GM13976 (cell line): ENCODE results near the gene USP26.
"Not testable (repeated sequence)": the region's sequence is repeated elsewhere in the genome, so short reads cannot be mapped to it uniquely, and the experiment has no call there.

ENCODE experiments used
- DNase-seq: peaks from one replicate; pipeline ENCODE4 v3.0.0; 2012; ENCODE audit warnings: low spot score
- CTCF ChIP-seq: IDR thresholded peaks from 2 replicates; pipeline ENCODE4 v1.5.1; 2012; ENCODE audit warnings: borderline replicate concordance, mild to moderate bottlenecking; ENCODE audit not compliant: insufficient read depth; ENCODE audit errors: extremely low read depth, missing control alignments, control extremely low read depth
- in situ Hi-C: fragments of 300-500 bp; cut with MboI; formaldehyde crosslinking; loops from one replicate; pipeline ENCODE4 v1.12.0; 2022; ENCODE audit warnings: low sequenced_read_pairs, mixed read lengths, inconsistent platforms; ENCODE audit not compliant: unreplicated experiment

USP26 gene

GRCh38 chrX:133085785-133086184 is 11.1 kb downstream of the USP26 start:
- TF ChIP-seq CTCF: no peak
- no peak for DNase-seq
- in situ Hi-C loops: no loop called here

- in situ Hi-C loops, DNase-seq: not testable (repeated sequence)
Measured at GRCh38 chrX:133085056-133085455, 11.9 kb downstream of the USP26 start.

- in situ Hi-C loops: no loop called here
- no peak for DNase-seq
- no peak for TF ChIP-seq CTCF
Measured at GRCh38 chrX:133083899-133084298, 13.0 kb downstream of the USP26 start.

- in situ Hi-C loops: no loop called here
- no peak for DNase-seq
- no peak for TF ChIP-seq CTCF
Measured at GRCh38 chrX:133081990-133082389, 14.9 kb downstream of the USP26 start.

- DNase-seq, in situ Hi-C loops: not testable (repeated sequence)
Measured at GRCh38 chrX:133077856-133078255, 19.1 kb downstream of the USP26 start.

- in situ Hi-C loops: loop anchor here (25.0 kb wide), 1 partner anchor 110 kb away; the partner anchor contains the start of gene HS6ST2
- TF ChIP-seq CTCF: no peak
- DNase-seq: no peak
Measured at GRCh38 chrX:133072566-133072965, 24.3 kb downstream of the USP26 start.

- no peak for DNase-seq
- TF ChIP-seq CTCF: no peak
- in situ Hi-C loops: loop anchor here (25.0 kb wide), 1 partner anchor 106 kb away; the partner anchor contains the start of gene HS6ST2
Measured at GRCh38 chrX:133068461-133068860, 28.4 kb downstream of the USP26 start.

- in situ Hi-C loops: loop anchor here (25.0 kb wide), 1 partner anchor 94 kb away; the partner anchor contains the start of gene HS6ST2
- DNase-seq: no peak
- TF ChIP-seq CTCF: no peak
Measured at GRCh38 chrX:133056341-133056740, 40.6 kb downstream of the USP26 start.
